ENCODE data around the gene CD109. TPM values are rescaled to one million over a fixed set of nuclear protein-coding genes. Genes with fewer than 3 reads are reported as not detected.
"Not testable (repeated sequence)": the region's sequence is repeated elsewhere in the genome, so short reads cannot be mapped to it uniquely, and the experiment has no call there.

CD109 gene
- polyA plus RNA-seq, 1 donor: 12.3 TPM

GRCh38 chr6:73688351-73688750 lies 7.7 kb upstream of the CD109 start:
- no peak for DNase-seq

GRCh38 chr6:73690056-73690455 lies 5.9 kb upstream of the CD109 start:
- no peak for DNase-seq

GRCh38 chr6:73691512-73691911 lies 4.5 kb upstream of the CD109 start:
- no peak for DNase-seq

- peak; percentile 48 for DNase-seq
Observed at GRCh38 chr6:73694711-73695411, 1.1 kb upstream of the CD109 start.

GRCh38 chr6:73696966-73697655 lies 1.1 kb downstream of the CD109 start:
- no peak for DNase-seq

GRCh38 chr6:73699676-73700459 lies 3.9 kb downstream of the CD109 start:
- DNase-seq: no peak

GRCh38 chr6:73702444-73702843 lies 6.4 kb downstream of the CD109 start:
- DNase-seq: no peak

- DNase-seq: no peak
Observed at GRCh38 chr6:73703466-73703865, 7.5 kb downstream of the CD109 start.

- DNase-seq: no peak
Observed at GRCh38 chr6:73704260-73704659, 8.3 kb downstream of the CD109 start.

- DNase-seq: no peak
Observed at GRCh38 chr6:73704798-73705197, 8.8 kb downstream of the CD109 start.

- no peak for DNase-seq
Observed at GRCh38 chr6:73706971-73707370, 11.0 kb downstream of the CD109 start.

- DNase-seq: no peak
Observed at GRCh38 chr6:73710470-73710869, 14.5 kb downstream of the CD109 start.

- no peak for DNase-seq
Observed at GRCh38 chr6:73710948-73711347, 14.9 kb downstream of the CD109 start.

GRCh38 chr6:73712535-73713173 lies 16.7 kb downstream of the CD109 start:
- no peak for DNase-seq

GRCh38 chr6:73713426-73714147 lies 17.6 kb downstream of the CD109 start:
- no peak for DNase-seq

- not testable (repeated sequence) for DNase-seq
Observed at GRCh38 chr6:73715111-73715508, 19.1 kb downstream of the CD109 start.

GRCh38 chr6:73719046-73719445 lies 23.0 kb downstream of the CD109 start:
- DNase-seq: no peak

GRCh38 chr6:73722318-73723060 lies 26.5 kb downstream of the CD109 start:
- no peak for DNase-seq

GRCh38 chr6:73723480-73723879 lies 27.5 kb downstream of the CD109 start:
- DNase-seq: not testable (repeated sequence)

GRCh38 chr6:73724389-73724788 lies 28.4 kb downstream of the CD109 start:
- DNase-seq: no peak

GRCh38 chr6:73725192-73725591 lies 29.2 kb downstream of the CD109 start:
- not testable (repeated sequence) for DNase-seq

GRCh38 chr6:73727114-73727513 lies 31.1 kb downstream of the CD109 start:
- DNase-seq: no peak

Data from hindlimb muscle (tissue), 1 donor.